SW 1271 (cell line): ENCODE measurements around the gene CLDN9.
A peak's percentile ranks its signal among the peaks of the same experiment; 100 is the strongest.

Source experiments
- DNase-seq, 2 experiments: peaks; one replicate each; lab custom pipeline; 2025; lab: John Stamatoyannopoulos, UW

Gene CLDN9

GRCh38 chr16:3017794-3018506 is 5.2 kb downstream of the CLDN9 start, which contains the start of gene CLDN6:
CLDN6 (minus strand) TSS chr16:3018183; CDS start chr16:3016021, 2,162 bp downstream.
- DNase-seq, result no peak

- no peak for DNase-seq
These were observed 7.0 kb downstream of the CLDN9 start for GRCh38 chr16:3019594-3020246.

DNA sequence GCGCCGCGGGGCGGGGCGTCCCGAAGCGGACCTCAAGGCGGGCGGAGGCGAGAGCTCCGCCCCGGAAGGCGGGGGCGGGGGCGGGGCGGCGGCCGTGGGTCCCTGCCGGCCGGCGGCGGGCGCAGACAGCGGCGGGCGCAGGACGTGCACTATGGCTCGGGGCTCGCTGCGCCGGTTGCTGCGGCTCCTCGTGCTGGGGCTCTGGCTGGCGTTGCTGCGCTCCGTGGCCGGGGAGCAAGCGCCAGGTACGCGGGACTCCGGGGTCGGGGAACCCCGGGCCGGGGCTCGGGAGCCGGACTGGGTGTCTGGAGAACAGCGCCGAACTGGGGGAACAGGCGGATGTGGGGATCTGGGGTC is 7.5 kb downstream of the CLDN9 start, which contains the start of gene TNFRSF12A:
TSS of gene TNFRSF12A (plus strand) at position 122 of the 357 bp plus-strand sequence. CDS start at position 152, 30 bp downstream.
- DNase-seq, result peak in 1 of 2 experiments; percentile 45

- DNase-seq, result peak; percentile 68 to 77
These were observed 8.1 kb downstream of the CLDN9 start for GRCh38 chr16:3020604-3021448.

DNA sequence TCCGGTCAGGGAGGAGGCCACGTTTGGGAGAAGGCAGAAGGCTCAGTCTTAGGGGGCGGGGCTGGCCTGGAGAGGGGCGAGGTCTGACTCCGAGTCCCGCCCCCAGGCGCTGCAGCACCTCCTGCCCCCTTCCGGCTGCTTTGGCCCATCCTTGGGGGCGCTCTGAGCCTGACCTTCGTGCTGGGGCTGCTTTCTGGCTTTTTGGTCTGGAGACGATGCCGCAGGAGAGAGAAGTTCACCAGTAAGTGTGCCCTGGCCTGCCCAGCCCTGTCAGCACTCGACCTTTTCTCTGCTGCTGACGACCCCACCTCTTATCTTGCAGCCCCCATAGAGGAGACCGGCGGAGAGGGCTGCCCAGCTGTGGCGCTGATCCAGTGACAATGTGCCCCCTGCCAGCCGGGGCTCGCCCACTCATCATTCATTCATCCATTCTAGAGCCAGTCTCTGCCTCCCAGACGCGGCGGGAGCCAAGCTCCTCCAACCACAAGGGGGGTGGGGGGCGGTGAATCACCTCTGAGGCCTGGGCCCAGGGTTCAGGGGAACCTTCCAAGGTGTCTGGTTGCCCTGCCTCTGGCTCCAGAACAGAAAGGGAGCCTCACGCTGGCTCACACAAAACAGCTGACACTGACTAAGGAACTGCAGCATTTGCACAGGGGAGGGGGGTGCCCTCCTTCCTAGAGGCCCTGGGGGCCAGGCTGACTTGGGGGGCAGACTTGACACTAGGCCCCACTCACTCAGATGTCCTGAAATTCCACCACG is 8.9 kb downstream of the CLDN9 start:
- peak; percentile 65 to 76 for DNase-seq

- DNase-seq, result peak; percentile 46 to 70
These were observed 9.5 kb downstream of the CLDN9 start for GRCh38 chr16:3022208-3022683.

DNA sequence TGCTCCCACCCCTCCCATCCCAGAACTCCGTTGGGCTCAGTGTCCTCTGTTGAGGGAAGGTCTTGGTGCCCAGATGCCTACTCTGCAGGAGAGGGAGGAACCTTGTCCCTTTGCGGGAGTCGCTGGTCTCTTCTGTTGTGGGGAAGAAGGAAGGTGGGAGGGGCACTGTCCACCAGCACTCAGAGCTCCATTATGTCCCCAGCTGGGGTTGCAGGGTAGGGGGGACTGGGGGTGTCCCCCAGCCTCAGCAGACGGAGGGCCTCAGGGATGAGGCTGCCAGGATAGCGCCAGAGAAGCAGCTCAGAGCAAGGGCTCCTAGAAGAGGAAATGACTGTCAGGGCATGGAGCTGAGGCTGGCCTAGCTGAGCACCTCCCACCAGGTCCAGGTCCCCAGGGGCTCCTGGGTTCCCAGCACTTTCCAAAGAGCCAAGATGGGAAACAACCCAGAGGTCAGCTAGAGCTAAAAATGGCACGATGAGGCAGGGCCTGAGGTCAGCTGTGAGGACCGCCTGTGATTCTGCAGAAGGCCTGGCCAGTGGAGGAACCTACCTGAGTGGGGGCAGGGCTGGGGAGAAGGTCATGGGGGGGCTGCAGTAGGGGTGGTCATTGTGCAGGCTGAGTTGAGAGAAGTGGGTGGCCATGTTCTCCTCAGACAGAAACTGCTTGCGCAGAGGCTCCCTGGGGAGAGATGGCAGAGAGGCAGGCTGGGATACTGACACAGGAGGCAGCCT is 10.1 kb downstream of the CLDN9 start:
- peak in 1 of 2 experiments; percentile 46 for DNase-seq

GRCh38 chr16:3023415-3023668 is 10.6 kb downstream of the CLDN9 start:
- DNase-seq, result peak; percentile 76 to 84

DNA sequence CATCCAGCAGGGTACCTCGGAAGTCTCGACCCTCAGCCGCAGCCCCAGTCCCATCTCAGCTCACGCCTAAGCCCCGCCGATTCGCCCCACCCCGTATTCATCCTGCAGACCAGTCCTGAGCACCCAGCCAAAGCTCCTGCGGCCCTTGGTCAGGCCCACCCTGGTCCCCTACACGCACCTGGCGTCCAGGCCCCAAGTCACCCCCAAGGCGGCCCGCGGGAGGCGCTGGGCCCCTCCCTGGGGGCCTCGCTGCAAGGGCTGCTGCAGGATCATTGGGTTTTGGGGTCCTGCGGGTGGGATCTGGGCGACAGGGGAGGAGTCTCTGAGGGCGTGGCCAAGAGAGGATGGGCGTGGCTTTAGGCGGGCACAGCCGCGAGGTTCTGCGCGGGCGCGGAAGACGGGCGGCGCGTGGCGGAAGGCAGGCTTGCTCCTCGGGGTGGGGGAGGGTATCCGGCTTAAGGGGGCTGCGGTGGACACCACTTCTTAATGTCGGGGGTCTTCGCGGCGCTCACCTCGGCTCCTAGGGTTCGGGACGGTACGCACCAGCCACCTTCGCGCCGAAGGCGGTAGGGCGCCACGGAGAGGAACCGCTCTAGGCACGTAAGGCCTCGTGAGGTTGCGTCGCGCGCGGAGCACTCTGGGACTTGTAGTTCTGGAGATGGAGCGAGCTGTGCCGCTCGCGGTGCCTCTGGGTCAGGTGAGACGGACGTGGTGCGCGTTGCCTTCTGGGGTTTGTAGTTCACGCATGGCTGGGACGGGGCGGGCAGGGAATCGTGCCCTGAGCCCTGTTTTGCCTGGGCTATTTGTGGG is 11.2 kb downstream of the CLDN9 start, which contains the start of the genes HCFC1R1 and THOC6:
TSS of gene HCFC1R1 (minus strand) at position 274 of the 810 bp plus-strand sequence. CDS start at position 273, 1 bp downstream.
TSS of gene THOC6 (plus strand) at position 367 of the 810 bp plus-strand sequence. CDS start at position 659, 292 bp downstream.
- peak; percentile 81 to 89 for DNase-seq

- DNase-seq, result no peak
These were observed 12.6 kb downstream of the CLDN9 start for GRCh38 chr16:3025032-3026002.

GRCh38 chr16:3026003-3026378 is 13.3 kb downstream of the CLDN9 start:
- no peak for DNase-seq

GRCh38 chr16:3026609-3027488 is 14.1 kb downstream of the CLDN9 start:
- DNase-seq, result no peak

DNA sequence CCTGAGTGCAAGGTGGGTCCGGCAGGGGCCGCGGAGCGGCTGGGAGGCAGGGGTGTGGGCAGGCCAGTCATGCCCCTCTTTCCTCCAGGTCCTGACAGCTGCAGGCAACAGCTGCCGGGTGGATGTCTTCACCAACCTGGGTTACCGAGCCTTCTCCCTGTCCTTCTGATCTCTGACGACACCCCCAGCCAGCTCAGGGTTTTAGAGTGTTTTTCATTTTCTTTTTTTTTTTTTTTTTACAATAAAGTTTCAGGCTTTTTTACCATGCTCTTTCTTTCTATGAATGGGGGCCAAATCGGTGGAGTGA is 14.7 kb downstream of the CLDN9 start:
- no peak for DNase-seq

DNA sequence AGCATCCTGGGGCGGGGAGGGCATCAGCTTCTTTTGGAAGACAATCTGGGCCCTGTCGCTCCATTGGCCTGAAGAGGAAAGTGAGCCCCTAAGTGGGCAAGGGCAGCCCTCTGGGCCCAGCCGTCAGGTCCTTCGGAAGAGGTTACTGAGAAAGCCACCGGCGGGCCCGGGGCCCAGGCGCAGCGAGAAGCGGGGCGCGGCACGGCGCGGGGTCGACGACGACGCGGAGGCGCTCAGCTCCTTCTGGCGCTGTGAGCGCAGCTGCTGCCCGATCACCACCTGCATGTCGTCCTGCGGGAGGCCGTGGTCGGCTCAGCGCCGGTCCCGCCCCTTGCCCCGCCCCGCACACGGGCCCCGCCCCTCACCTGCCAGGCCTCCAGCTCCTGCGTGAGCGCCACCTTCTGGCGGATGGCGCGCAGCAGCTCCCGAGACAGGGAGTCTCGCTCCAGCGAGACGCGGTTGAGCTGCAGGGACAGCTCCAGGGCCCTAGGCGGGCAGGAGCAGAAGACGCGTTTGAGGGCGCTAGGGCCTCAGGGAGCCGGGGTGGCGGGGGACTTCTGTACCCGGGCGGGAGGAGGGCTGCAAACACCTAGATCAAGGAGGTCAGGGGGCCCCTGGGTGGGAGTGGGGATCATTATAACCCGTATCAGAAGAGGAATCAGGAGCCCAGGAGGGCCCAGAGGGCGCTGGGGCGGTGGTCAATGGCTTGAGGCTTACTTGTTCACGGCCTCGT is 15.4 kb downstream of the CLDN9 start:
- DNase-seq, result no peak

- DNase-seq, result no peak
These were observed 16.1 kb downstream of the CLDN9 start for GRCh38 chr16:3028716-3029319.

GRCh38 chr16:3029491-3030221 is 16.9 kb downstream of the CLDN9 start:
- DNase-seq, result no peak
